Adipose tissue (tissue), 3 donors: Measurements from ENCODE around the gene TMEM42. TPM values are rescaled to one million over a fixed set of nuclear protein-coding genes. Genes with fewer than 3 reads are reported as not detected.

ENCODE experiments used
- H3K27ac ChIP-seq: one replicate; pipeline ENCODE4 v1.5.1; 2013; ENCODE audit warnings: low read depth, low read length
- WGBS, 3 donors: extraction: QIAGEN DNeasy Blood & Tissue Kit; methylation state at CpG; one replicate each; pipeline ENCODE4 v1.1.7; 2013; 5-methylcytosine and 5-hydroxymethylcytosine counted together
- polyA plus RNA-seq, 3 donors: library from polyadenylated mRNA; stranded (reverse); fragments of 200-250 nt; gene quantifications; one replicate each; pipeline ENCODE4 v1.2.3, GENCODE V29; 2013
- donor health status: healthy with polysubstance abuse.
- donor health status: Bipolar disorder and iron deficiency.
- donor health status: healthy.

The TMEM42 gene
- polyA plus RNA-seq, 3 donors, result 10.5 to 19.2 (median 12.9) TPM

DNA sequence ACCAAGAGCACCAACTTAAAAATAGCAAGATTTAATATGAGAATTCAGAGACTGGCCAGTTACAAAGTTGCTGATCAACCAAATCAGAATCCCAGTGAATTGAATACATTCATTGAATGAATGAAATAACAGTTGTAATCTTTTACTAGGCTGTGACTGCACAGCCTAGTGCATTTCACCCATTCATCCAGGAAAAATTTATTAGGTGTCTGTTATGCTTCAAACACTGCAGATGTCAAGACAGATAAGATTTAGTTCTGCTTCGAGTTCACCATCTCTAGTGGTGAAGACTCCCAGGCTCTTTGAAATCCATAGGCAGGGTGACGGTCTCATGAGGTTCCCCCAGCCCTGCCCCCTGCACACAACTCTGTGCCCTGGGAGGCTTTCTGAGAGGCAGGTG lies 41.6 kb downstream of the TMEM42 start:
- WGBS, 3 donors, result 32 to 42% (median 37%) methylated on average over 2 of the region's 2 CpGs
- H3K27ac ChIP-seq, result no peak overlapping the region

DNA sequence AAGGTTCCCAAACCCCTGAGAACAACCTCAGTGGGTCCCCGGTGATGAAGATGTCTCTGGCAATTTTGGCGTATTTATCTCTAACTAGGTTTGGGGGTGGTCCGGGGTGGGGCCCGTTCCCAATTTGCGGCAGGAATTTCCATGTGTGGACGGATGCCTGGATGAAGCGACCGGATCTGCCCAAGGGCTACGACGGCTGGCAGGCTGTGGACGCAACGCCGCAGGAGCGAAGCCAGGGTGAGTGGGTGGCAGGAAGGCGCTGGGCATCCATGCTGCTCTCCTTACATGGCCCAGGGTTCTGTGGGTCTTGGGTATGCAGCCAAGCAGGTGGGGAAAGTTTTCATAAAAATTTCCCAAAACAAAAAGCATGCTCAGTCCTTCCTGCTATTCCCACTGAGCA lies 42.0 kb downstream of the TMEM42 start:
- 89 to 93% (median 91%) methylated on average over 15 of the region's 15 CpGs for WGBS, 3 donors
- no peak overlapping the region for H3K27ac ChIP-seq

DNA sequence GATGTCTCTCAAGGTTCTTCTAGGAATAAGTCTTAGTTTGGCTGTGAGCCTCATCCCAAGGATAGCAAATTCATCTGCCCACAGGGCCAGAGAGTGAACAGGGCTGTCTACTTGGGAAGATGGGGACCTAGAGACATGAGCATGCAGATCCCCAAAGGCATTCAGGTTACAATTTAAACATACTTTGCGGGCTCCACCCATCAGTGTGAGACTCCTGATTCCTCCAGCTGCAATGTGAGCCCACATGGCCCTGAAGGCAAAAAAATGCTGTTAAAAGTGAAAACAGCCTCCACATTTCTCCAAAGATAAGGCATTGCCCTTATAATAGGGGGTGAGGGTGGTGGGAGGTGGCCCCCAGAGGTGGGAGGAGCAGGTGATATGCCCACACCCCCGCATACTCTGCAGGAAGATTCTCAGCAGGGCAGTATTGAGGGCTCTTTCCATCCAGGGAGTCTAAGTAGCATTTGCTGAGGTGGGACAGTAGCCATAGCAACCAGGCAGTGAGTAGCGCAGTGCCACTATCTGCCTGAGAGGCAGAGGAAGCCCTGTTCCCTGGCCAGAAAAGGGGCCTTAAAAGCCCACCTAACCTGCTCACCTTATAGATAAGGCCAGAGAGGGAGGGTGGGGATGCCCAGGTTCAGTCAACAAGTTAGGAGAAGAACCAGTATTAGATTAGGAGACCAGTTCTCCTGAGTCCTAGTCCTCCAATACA lies 43.9 kb downstream of the TMEM42 start:
- H3K27ac ChIP-seq, result no peak overlapping the region
- 61 to 90% (median 84%) methylated on average over 3 of the region's 3 CpGs for WGBS, 3 donors

DNA sequence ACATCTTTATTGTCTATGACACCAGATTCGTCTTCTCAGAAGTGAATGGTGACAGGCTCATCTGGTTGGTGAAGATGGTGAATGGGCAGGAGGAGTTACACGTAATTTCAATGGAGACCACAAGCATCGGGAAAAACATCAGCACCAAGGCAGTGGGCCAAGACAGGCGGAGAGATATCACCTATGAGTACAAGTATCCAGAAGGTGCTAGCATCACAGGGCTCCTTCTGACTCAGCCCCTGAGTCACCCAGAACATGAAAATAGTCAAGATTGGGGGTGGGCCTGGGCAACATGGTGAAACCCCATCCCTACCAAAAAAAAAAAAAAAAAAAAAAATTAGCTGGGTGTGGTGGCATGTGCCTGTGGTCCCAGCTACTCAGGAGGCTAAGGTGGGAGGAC lies 45.3 kb downstream of the TMEM42 start:
- WGBS, 3 donors, result 79 to 89% (median 85%) methylated on average over 4 of the region's 4 CpGs
- no peak overlapping the region for H3K27ac ChIP-seq

DNA sequence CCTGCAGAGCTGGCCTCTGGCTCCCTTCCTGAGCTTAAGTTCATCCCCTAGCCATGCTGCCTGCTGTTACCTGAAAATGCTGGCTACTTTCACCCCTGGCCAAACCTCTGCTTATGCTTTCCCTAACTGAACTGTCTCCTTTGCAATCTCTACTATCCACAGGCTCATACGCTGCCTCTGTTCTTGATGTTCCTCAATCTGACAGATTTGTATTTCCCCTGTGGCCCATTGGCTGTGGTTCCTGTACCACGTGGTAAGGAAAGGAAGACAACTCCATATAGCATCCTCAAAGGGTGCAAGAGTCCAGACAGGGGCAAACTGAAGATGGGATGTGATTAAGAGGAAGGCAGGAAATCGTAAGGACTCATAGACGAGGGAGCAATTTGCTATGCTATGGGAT lies 45.9 kb downstream of the TMEM42 start:
- no peak overlapping the region for H3K27ac ChIP-seq
- 54 to 61% (median 58%) methylated on average over 4 of the region's 4 CpGs for WGBS, 3 donors

DNA sequence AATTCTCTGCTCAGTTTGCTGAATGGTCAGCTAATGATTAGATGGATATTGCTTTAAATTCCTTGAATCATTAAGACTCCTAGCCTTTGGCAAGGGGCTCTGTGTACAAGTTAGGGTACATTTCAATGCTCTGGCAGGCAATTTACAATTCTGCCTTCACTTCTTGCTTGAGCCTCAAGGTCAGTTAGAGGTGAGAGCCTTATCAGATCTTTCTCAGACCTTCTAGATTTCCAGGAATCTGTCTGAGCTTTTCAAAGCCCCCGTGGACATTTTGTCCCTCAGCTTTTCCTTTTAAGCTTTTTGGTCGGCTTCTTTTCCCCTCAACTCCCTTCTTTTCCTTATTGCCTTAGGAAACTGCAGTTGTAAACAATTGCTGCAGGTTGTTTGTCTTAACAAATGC lies 47.4 kb downstream of the TMEM42 start:
- WGBS, 3 donors, result 18 to 35% (median 23%) methylated on average over 2 of the region's 2 CpGs

DNA sequence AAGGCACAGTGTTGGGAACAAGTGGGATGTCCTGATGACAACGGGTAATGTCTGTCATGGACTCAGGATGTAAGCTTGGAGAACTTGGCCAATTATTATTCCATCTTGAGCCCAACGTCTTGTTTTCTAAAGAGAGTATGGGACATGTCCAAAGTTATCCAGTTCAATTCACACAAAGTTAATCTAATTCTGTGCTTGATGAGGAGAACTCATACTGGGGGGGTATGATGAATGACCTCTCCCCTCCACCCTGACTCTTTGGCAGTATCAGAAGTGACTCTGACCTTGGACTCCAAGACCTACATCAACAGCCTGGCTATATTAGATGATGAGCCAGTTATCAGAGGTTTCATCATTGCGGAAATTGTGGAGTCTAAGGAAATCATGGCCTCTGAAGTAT lies 49.0 kb downstream of the TMEM42 start:
- 84 to 91% (median 89%) methylated on average over 3 of the region's 3 CpGs for WGBS, 3 donors
- H3K27ac ChIP-seq, result no peak overlapping the region

More for the DNA sequence above, 47.4 kb downstream of the TMEM42 start:
- H3K27ac ChIP-seq, result no peak overlapping the region

DNA sequence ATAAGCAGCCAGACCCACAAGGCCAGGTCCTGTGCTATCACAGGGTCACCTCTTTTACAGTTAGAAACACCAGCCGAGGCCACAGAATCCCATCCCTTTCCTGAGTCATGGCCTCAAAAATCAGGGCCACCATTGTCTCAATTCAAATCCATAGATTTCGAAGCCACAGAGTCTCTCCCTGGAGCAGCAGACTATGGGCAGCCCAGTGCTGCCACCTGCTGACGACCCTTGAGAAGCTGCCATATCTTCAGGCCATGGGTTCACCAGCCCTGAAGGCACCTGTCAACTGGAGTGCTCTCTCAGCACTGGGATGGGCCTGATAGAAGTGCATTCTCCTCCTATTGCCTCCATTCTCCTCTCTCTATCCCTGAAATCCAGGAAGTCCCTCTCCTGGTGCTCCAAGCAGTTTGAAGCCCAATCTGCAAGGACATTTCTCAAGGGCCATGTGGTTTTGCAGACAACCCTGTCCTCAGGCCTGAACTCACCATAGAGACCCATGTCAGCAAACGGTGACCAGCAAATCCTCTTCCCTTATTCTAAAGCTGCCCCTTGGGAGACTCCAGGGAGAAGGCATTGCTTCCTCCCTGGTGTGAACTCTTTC lies 52.3 kb downstream of the TMEM42 start:
- no peak overlapping the region for H3K27ac ChIP-seq
- WGBS, 3 donors, result 16 to 26% (median 22%) methylated on average over 4 of the region's 4 CpGs

DNA sequence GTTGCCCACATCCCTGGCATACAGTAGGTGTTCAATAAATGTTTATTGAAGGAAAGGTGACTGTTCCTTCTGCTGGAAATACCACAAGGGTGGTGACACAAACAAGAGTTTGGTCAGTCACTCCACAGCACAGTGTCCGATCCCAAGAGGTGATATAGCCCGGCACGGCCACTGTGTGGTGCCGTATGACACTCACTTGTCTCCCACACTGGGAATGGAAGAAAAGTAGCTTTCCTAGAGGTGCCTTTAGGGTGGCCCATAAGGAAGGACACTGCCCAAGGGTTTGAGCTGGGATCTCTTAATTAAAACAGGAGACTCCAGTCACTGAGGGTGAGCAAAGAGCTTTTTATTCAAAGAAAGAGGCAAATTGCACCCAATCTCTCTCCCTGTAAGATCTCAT lies 53.2 kb downstream of the TMEM42 start:
- 56 to 70% (median 59%) methylated on average over 4 of the region's 4 CpGs for WGBS, 3 donors
- no peak overlapping the region for H3K27ac ChIP-seq

Other genes starting within 250 kb of the TMEM42 start
- gene ZNF197, start 236.9 kb upstream of the TMEM42 start, polyA plus RNA-seq, result 1 to 10 TPM; 4.9 to 9.0 (median 5.2) TPM
- gene ZNF35, start 213.2 kb upstream of the TMEM42 start, polyA plus RNA-seq, result 1 to 10 TPM; 1.2 to 5.5 (median 4.9) TPM
- gene ZNF502, start 149.3 kb upstream of the TMEM42 start, polyA plus RNA-seq, result 1 to 10 TPM; 1.7 to 1.9 (median 1.8) TPM
- 1 to 10 TPM in 2 of 3 donors, under 1 TPM in 1; 0.91 to 1.7 (median 1.3) TPM for gene ZNF501, start 132.3 kb upstream of the TMEM42 start, polyA plus RNA-seq
- gene KIAA1143, start 100.3 kb upstream of the TMEM42 start, polyA plus RNA-seq, result 10 to 100 TPM in 1 of 3 donors, 1 to 10 TPM in 2; 6.6 to 12.3 (median 8.0) TPM
- under 1 TPM; 0.16 to 0.67 (median 0.24) TPM for gene KIF15, start 100.1 kb upstream of the TMEM42 start, polyA plus RNA-seq
- under 1 TPM in 1 of 3 donors, not detected in 2; 0.22 TPM for gene TGM4, start 12.7 kb downstream of the TMEM42 start, polyA plus RNA-seq
- 10 to 100 TPM; 17.6 to 57.5 (median 48.1) TPM for gene ZDHHC3, start 114.3 kb downstream of the TMEM42 start, polyA plus RNA-seq
- 10 to 100 TPM; 17.1 to 24.1 (median 22.8) TPM for gene EXOSC7, start 114.3 kb downstream of the TMEM42 start, polyA plus RNA-seq
- 100 to 1,000 TPM in 1 of 3 donors, 10 to 100 TPM in 2; 14.3 to 202 (median 97.2) TPM for gene CLEC3B, start 164.4 kb downstream of the TMEM42 start, polyA plus RNA-seq